NT2/D1 (cell line): ENCODE results near the gene PLCG1.

Source experiments
- SUZ12 ChIP-seq: IDR thresholded peaks from 2 replicates; pipeline ENCODE4 v1.6.1; 2011; ENCODE audit not compliant: insufficient read length, insufficient read depth; ENCODE audit errors: extremely low read depth
- YY1 ChIP-seq: IDR thresholded peaks from 2 replicates; pipeline ENCODE4 v1.6.1; 2011; ENCODE audit not compliant: insufficient read length, insufficient read depth

- TF ChIP-seq YY1 (no peak), SUZ12 (no peak)
Observed at GRCh38 chr20:41133709-41134361, 3.5 kb upstream of the PLCG1 start.
